SU-DHL-6 (cell line): Measurements from ENCODE around the gene SYT7.

Experiments used
- H2AFZ ChIP-seq: fragments of 200-600 bp; sonication (generic); 2 replicates; pipeline ENCODE4 v1.6.1; 2014; ENCODE audit warnings: low read depth, mild to moderate bottlenecking, moderate library complexity, mixed read lengths, antibody characterized with exemption, low read length; ENCODE audit not compliant: severe bottlenecking
- H3F3A ChIP-seq: fragments of 200-600 bp; shearing (Covaris generic); 2 replicates; pipeline ENCODE4 v1.6.0; 2016; ENCODE audit warnings: antibody characterized with exemption, mild to moderate bottlenecking; ENCODE audit not compliant: insufficient read depth
- H3K27ac ChIP-seq: fragments of 200-600 bp; sonication (generic); 2 replicates; pipeline ENCODE4 v1.5.1; 2016; ENCODE audit warnings: low read depth, mild to moderate bottlenecking, low read length, moderate library complexity, mixed read lengths
- H3K27me3 ChIP-seq: fragments of 200-600 bp; sonication (generic), shearing (Covaris generic); 2 replicates; pipeline ENCODE4 v1.6.0; 2014; ENCODE audit warnings: mild to moderate bottlenecking, low read length
- H3K36me3 ChIP-seq: fragments of 200-600 bp; sonication (generic); 2 replicates; pipeline ENCODE4 v1.6.1; 2014; ENCODE audit warnings: mild to moderate bottlenecking, low read length, mixed read lengths
- H3K4me2 ChIP-seq: fragments of 300-600, 200-600 bp; shearing (Covaris generic), sonication (generic); 2 replicates; pipeline ENCODE4 v1.6.0; 2014; ENCODE audit warnings: low read length, low read depth, mild to moderate bottlenecking; ENCODE audit not compliant: poor library complexity, severe bottlenecking
- H3K4me3 ChIP-seq: fragments of 200-600 bp; sonication (generic); 2 replicates; pipeline ENCODE4 v1.5.1; 2014; ENCODE audit warnings: antibody characterized with exemption, low read length, mild to moderate bottlenecking, mixed read lengths; ENCODE audit not compliant: insufficient read depth, poor library complexity, severe bottlenecking
- H3K79me2 ChIP-seq: fragments of 200-600 bp; sonication (generic); 2 replicates; pipeline ENCODE4 v1.6.1; 2014; ENCODE audit warnings: mild to moderate bottlenecking, low read length, moderate library complexity; ENCODE audit not compliant: insufficient read depth
- H3K9ac ChIP-seq: fragments of 200-600 bp; sonication (generic); 2 replicates; pipeline ENCODE4 v1.7.0; 2014; ENCODE audit warnings: mild to moderate bottlenecking, low read length
- H3K9me2 ChIP-seq: fragments of 200-600 bp; sonication (generic); replicated peaks from 2 replicates; pipeline ENCODE4 v1.6.1; 2014; ENCODE audit warnings: low read length; ENCODE audit not compliant: insufficient read depth
- H3K9me3 ChIP-seq: fragments of 200-600 bp; sonication (generic); 2 replicates; pipeline ENCODE4 v1.6.1; 2014; ENCODE audit warnings: low read length, mixed read lengths; ENCODE audit not compliant: insufficient read depth
- H4K20me1 ChIP-seq: fragments of 200-600 bp; sonication (generic); 2 replicates; pipeline ENCODE4 v1.6.1; 2014; ENCODE audit warnings: low read depth, mild to moderate bottlenecking, antibody characterized with exemption, low read length, moderate library complexity, mixed read lengths
- EZH2phosphoT487 ChIP-seq: fragments of 200-600 bp; sonication (generic), shearing (Covaris generic); conservative IDR thresholded peaks from 2 replicates; pipeline ENCODE4 v1.6.1; 2018; ENCODE audit warnings: mild to moderate bottlenecking, antibody characterized with exemption, low read length, moderate library complexity, mixed read lengths
- TF ChIP-seq, protein P1 (sequence below): fragments of 200-600 bp; sonication (generic); IDR thresholded peaks from one replicate; pipeline ENCODE4 v1.5.1; 2017; ENCODE audit warnings: antibody characterized with exemption, mild to moderate bottlenecking, low read length, moderate library complexity; ENCODE audit not compliant: insufficient read depth, poor library complexity, severe bottlenecking

The SYT7 gene

DNA sequence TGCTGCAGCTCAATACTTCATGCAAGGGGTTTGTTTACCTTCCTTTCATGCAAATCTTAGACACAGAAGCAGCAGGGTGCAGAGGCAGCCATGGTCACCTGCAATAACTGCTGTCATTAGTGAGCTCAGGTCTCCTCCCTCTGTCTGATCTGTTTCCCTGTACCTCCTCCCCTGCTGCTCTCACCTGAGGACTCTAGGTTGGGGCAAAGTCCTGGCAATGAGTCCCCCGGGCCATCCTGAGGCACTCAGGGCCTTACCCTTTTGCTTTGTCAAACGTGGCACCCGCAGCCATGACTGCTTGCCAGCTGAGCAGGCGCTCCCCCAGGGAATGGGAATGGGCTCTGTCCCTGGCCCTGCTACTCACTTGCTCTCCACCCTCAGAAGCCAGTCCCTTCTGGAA lies 68.4 kb downstream of the SYT7 start:
- Histone ChIP-seq H4K20me1 (no peaks in the 10 kb centered on the region), H3K9me3 (no peaks in the 10 kb centered on the region), H3K36me3 (no peaks in the 10 kb centered on the region), H3K4me2 (no peak overlapping the region), H3K79me2 (no peaks in the 10 kb centered on the region), H3F3A (no peaks in the 10 kb centered on the region), H2AFZ (no peak overlapping the region), H3K27me3 (no peaks in the 10 kb centered on the region), H3K4me3 (no peak overlapping the region), H3K9ac (no peak overlapping the region), H3K9me2 (no peaks in the 10 kb centered on the region), H3K27ac (no peak overlapping the region)
- TF ChIP-seq, protein P1, sequence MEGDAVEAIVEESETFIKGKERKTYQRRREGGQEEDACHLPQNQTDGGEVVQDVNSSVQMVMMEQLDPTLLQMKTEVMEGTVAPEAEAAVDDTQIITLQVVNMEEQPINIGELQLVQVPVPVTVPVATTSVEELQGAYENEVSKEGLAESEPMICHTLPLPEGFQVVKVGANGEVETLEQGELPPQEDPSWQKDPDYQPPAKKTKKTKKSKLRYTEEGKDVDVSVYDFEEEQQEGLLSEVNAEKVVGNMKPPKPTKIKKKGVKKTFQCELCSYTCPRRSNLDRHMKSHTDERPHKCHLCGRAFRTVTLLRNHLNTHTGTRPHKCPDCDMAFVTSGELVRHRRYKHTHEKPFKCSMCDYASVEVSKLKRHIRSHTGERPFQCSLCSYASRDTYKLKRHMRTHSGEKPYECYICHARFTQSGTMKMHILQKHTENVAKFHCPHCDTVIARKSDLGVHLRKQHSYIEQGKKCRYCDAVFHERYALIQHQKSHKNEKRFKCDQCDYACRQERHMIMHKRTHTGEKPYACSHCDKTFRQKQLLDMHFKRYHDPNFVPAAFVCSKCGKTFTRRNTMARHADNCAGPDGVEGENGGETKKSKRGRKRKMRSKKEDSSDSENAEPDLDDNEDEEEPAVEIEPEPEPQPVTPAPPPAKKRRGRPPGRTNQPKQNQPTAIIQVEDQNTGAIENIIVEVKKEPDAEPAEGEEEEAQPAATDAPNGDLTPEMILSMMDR = no peak
- TF ChIP-seq EZH2phosphoT487 = no peak

DNA sequence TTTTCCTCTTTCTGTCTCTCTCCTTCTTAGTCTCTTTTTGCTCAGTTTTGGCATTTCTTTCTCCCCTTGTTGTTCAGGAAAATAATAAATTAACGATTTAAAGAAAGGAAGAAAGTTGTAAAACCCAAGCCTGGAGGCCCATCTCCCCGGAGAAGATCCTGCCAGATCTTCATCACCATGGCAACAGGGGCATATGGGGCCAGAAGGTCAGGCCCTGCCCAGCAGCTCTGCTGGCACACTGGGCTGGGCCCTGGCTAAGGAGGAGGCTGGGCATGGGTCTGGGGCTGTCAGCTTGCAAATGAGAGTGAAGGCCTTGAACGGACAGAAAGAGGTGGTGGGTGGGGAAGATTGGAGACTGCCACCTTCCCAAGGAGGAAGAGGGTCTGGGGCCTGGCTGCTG lies 69.5 kb downstream of the SYT7 start:
- Histone ChIP-seq H4K20me1 (no peaks in the 10 kb centered on the region), H2AFZ (no peak overlapping the region), H3K36me3 (no peaks in the 10 kb centered on the region), H3F3A (no peaks in the 10 kb centered on the region), H3K9me2 (no peaks in the 10 kb centered on the region), H3K79me2 (no peaks in the 10 kb centered on the region), H3K4me3 (no peak overlapping the region), H3K27ac (no peak overlapping the region), H3K27me3 (no peaks in the 10 kb centered on the region), H3K9ac (no peak overlapping the region), H3K4me2 (no peak overlapping the region), H3K9me3 (no peaks in the 10 kb centered on the region)
- TF ChIP-seq EZH2phosphoT487 = no peak
- TF ChIP-seq, protein P1 = no peak

DNA sequence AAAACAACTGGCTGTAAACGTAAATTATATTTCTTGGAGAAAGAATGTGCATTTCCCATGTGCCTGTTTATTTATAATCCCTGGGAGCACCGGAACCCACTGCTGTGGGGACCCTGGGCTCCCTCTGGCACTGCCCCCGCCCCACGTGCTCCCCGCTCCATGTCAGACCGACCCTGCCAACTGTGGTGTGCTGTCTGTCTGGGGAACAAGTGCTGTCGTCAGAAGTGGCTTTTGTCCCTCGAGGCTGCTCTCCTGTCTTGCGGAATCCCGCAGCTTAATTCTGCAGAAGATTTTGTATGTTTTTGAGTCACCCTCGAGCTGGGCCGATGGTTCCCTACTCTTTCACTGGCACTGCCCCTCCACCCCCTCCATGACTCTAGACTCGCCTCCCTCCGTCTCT lies 69.9 kb downstream of the SYT7 start:
- no peak overlapping the region for H3K4me3 ChIP-seq
- H3F3A ChIP-seq = no peaks in the 10 kb centered on the region
- no peak overlapping the region for H3K4me2 ChIP-seq
- H3K27me3 ChIP-seq = no peaks in the 10 kb centered on the region
- H3K36me3 ChIP-seq = no peaks in the 10 kb centered on the region
- H3K79me2 ChIP-seq = no peaks in the 10 kb centered on the region
- H2AFZ ChIP-seq = no peak overlapping the region
- no peaks in the 10 kb centered on the region for H3K9me2 ChIP-seq
- no peaks in the 10 kb centered on the region for H4K20me1 ChIP-seq
- no peak overlapping the region for H3K27ac ChIP-seq
- no peak overlapping the region for H3K9ac ChIP-seq
- H3K9me3 ChIP-seq = no peaks in the 10 kb centered on the region
- TF ChIP-seq, protein P1 = no peak
- no peak for TF ChIP-seq EZH2phosphoT487
